ENCODE results near the gene SCLT1.

SCLT1 gene

DNA sequence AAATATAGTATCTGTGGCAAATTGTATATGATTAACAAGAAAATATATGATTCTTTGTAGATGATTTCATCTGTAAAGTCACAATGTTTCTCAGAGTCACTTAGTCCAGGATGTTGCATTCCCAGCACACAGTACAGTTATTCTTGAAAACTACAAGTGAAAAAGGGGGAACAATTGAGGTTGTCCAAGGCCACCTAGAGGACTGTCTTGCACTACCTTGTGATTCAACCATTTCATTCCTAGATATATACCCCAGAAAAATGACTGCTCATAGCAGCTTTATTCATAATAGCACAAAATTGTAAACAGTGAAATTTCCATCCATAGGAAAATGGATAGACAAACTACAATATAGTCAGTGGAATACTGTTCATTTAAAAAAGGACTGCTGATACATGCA, 18.6 kb upstream of the SCLT1 start:
- no peaks in the 10 kb centered on the region for H3K36me3 ChIP-seq (ENCODE audit: control insufficient read depth, insufficient read depth, low read length)
- no peak overlapping the region for H3K27ac ChIP-seq (ENCODE audit: insufficient read depth, low read depth, low read length, poor library complexity, severe bottlenecking)
- H3K4me1 ChIP-seq (ENCODE audit: control insufficient read depth, insufficient read depth, low read length) = peaks cover 7% of the 10 kb centered on the region
- H3K9me3 ChIP-seq (ENCODE audit: control insufficient read depth, low read length) = no peaks in the 10 kb centered on the region
- H3K27me3 ChIP-seq (ENCODE audit: control insufficient read depth, insufficient read depth, low read length, poor library complexity, severe bottlenecking) = no peaks in the 10 kb centered on the region
- no peak overlapping the region for H3K4me3 ChIP-seq (ENCODE audit: insufficient read depth, low read depth, low read length)

DNA sequence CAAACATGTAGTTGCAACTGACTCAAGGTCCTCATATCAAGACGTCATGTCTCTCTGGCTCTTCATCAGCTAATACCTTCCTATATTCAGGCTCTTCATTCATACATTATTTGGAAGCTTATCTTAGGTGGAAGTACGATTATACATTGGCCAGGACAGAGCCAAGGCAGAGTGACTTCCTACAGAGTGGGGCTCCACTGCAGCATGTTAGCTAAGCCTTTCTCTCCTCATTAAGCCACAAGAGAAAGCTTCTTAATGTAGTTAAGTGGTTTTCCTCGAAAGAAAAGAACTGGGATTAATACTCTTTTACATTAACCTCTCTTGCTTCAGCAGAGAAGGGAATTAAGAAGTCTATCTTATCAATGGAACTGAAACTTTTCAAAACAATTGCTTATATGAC, 17.6 kb upstream of the SCLT1 start:
- no peaks in the 10 kb centered on the region for H3K36me3 ChIP-seq (ENCODE audit: control insufficient read depth, insufficient read depth, low read length)
- H3K27ac ChIP-seq (ENCODE audit: insufficient read depth, low read depth, low read length, poor library complexity, severe bottlenecking) = no peak overlapping the region
- peaks cover 7% of the 10 kb centered on the region for H3K4me1 ChIP-seq (ENCODE audit: control insufficient read depth, insufficient read depth, low read length)
- no peaks in the 10 kb centered on the region for H3K27me3 ChIP-seq (ENCODE audit: control insufficient read depth, insufficient read depth, low read length, poor library complexity, severe bottlenecking)
- 83 to 84% methylated on average over 2 of the region's 3 CpGs for WGBS, 2 experiments
- no peaks in the 10 kb centered on the region for H3K9me3 ChIP-seq (ENCODE audit: control insufficient read depth, low read length)
- H3K4me3 ChIP-seq (ENCODE audit: insufficient read depth, low read depth, low read length) = no peak overlapping the region

DNA sequence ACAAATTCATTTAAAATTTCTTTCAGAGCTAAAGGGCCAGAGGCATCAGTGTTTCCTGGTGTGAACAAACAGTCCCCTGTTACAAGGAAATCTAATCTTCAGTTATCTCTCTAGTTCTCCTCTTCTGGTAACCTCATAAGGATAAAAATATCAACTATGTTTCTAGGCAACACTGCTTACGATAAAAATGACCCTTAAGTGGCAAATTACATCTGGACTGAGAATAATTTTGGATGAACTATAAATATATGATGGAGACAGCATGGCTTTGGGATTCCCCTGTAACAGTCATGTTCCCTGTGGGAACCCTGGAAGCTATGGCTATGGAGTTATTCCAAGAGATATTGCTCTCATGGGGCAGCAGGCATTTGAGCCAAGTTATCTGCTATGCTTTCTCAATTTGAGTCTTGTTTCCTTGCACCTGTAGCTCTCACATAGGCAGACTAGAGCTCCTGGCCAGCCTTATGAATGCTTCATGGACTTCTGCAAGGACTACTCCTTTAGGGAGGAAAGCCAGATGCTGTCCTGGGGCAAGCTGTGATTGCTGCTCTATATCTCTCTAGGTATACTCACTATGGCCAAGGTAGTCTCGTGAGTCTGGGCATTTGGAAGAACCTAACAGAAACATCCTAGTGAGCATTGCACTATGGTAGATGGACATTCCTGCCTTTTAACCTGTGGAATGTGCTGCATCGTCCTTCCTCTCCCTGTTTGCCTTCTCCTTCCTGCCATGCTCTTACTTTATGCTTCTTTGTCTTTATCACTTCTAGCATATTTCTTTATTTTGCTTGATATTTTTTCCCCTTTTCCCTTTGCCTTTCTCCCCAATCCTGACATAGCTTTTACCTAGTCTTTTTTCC, 16.9 kb upstream of the SCLT1 start:
- H3K4me3 ChIP-seq (ENCODE audit: insufficient read depth, low read depth, low read length) = no peak overlapping the region
- no peaks in the 10 kb centered on the region for H3K27me3 ChIP-seq (ENCODE audit: control insufficient read depth, insufficient read depth, low read length, poor library complexity, severe bottlenecking)
- H3K4me1 ChIP-seq (ENCODE audit: control insufficient read depth, insufficient read depth, low read length) = peaks cover 7% of the 10 kb centered on the region
- 85 to 87% methylated on average over 3 of the region's 3 CpGs for WGBS, 2 experiments
- no peaks in the 10 kb centered on the region for H3K36me3 ChIP-seq (ENCODE audit: control insufficient read depth, insufficient read depth, low read length)
- H3K9me3 ChIP-seq (ENCODE audit: control insufficient read depth, low read length) = no peaks in the 10 kb centered on the region
- H3K27ac ChIP-seq (ENCODE audit: insufficient read depth, low read depth, low read length, poor library complexity, severe bottlenecking) = no peak overlapping the region

DNA sequence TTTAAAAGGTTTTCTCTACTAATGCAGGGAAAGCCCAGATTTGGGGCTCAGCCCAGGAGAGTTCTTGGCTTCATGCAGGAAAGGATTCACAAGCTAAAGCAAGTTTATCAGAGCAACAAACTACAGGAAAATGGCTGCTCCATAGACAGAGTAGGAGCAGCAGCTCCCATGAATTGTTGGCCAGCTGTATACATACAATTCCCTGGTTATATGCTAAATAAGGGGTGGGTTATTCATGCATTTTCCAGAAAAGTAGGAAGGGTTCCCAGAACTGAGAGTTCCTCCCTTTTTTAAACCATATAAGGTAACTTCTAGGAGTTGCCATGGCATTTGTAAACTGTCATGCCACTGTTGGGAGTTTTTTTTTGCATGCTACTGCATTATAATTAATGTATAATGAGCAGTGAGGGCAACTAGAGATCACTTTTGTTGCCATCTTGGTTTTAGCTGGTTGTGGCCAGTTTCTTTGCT, 5.2 kb upstream of the SCLT1 start:
- H3K36me3 ChIP-seq (ENCODE audit: control insufficient read depth, insufficient read depth, low read length) = no peaks in the 10 kb centered on the region
- H3K27ac ChIP-seq (ENCODE audit: insufficient read depth, low read depth, low read length, poor library complexity, severe bottlenecking) = no peak overlapping the region
- H3K9me3 ChIP-seq (ENCODE audit: control insufficient read depth, low read length) = no peaks in the 10 kb centered on the region
- no peaks in the 10 kb centered on the region for H3K27me3 ChIP-seq (ENCODE audit: control insufficient read depth, insufficient read depth, low read length, poor library complexity, severe bottlenecking)
- H3K4me3 ChIP-seq (ENCODE audit: insufficient read depth, low read depth, low read length) = no peak overlapping the region
- H3K4me1 ChIP-seq (ENCODE audit: control insufficient read depth, insufficient read depth, low read length) = no peaks in the 10 kb centered on the region

DNA sequence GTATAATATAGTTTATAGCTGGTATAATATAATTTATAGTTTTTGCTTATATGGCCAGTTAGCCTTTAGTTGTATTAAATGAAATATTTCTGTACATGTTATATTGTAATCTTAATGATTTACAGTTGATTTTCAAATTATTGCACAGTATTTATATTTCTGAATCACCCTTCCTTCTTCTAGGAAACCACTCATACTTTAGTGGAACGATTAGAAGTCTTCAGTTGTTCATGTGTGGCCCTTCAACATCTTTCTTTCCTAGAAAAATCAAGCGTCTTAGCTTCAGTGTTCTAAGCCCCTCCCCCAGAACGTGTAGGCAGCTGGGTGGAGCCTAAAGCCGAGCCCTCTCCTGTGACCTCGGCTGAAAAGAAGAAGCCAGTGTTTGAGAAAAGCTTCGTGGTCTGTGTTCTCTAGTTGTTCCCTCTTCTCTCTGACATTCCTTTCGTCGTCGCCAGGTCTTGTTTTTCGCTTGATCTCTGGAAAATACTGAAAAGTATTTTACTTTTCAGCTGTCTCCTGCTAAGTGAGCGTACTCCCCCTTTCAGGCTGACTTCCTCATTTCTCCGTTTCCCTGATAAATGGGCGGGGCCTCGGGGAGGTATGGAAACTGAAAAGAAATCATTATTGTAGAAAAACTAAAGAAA, 2.6 kb upstream of the SCLT1 start, which contains the start of gene C4orf33:
Gene C4orf33, plus strand, starts transcription at position 342 of the 644 bp plus-strand sequence. CDS start 6,459 bp downstream, outside the sequence.
- H3K27ac ChIP-seq (ENCODE audit: insufficient read depth, low read depth, low read length, poor library complexity, severe bottlenecking) = peak within 1 kb of the TSS; percentile 11
- WGBS, 2 experiments = 8 to 9% methylated on average over 11 to 13 of the region's 14 CpGs
- no peaks in the 10 kb centered on the region for H3K27me3 ChIP-seq (ENCODE audit: control insufficient read depth, insufficient read depth, low read length, poor library complexity, severe bottlenecking)
- no peaks in the 10 kb centered on the region for H3K4me1 ChIP-seq (ENCODE audit: control insufficient read depth, insufficient read depth, low read length)
- peak within 1 kb of the TSS; percentile 46 for H3K4me3 ChIP-seq (ENCODE audit: insufficient read depth, low read depth, low read length)
- H3K9me3 ChIP-seq (ENCODE audit: control insufficient read depth, low read length) = no peaks in the 10 kb centered on the region
- H3K36me3 ChIP-seq (ENCODE audit: control insufficient read depth, insufficient read depth, low read length) = no peaks in the 10 kb centered on the region

DNA sequence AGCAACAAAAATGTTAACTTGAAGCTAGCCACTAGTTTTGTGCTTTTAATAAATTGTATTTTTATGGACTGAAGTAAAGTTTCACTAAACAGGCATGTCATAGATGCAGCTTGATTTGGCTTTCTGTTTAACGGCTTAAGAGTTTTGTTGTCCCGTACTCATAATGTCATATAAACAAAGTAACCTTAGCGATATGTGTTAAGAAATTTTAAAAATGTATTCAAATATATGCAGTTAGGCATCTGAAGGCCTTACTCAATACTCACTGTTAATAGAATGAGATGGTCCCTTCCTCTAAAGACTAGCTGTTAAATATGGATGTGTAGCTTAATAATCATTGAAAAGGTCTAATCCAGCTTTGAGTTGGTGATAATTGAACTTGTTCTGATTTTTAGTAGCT, 1.0 kb upstream of the SCLT1 start:
- no peak overlapping the region for H3K4me3 ChIP-seq (ENCODE audit: insufficient read depth, low read depth, low read length)
- no peak overlapping the region for H3K27ac ChIP-seq (ENCODE audit: insufficient read depth, low read depth, low read length, poor library complexity, severe bottlenecking)
- H3K27me3 ChIP-seq (ENCODE audit: control insufficient read depth, insufficient read depth, low read length, poor library complexity, severe bottlenecking) = no peaks in the 10 kb centered on the region
- no peaks in the 10 kb centered on the region for H3K9me3 ChIP-seq (ENCODE audit: control insufficient read depth, low read length)
- H3K36me3 ChIP-seq (ENCODE audit: control insufficient read depth, insufficient read depth, low read length) = no peaks in the 10 kb centered on the region
- no peaks in the 10 kb centered on the region for H3K4me1 ChIP-seq (ENCODE audit: control insufficient read depth, insufficient read depth, low read length)
- 90% methylated on average over 3 of the region's 3 CpGs; no CpG with 5 or more reads in 1 of the 2 experiments for WGBS, 2 experiments

DNA sequence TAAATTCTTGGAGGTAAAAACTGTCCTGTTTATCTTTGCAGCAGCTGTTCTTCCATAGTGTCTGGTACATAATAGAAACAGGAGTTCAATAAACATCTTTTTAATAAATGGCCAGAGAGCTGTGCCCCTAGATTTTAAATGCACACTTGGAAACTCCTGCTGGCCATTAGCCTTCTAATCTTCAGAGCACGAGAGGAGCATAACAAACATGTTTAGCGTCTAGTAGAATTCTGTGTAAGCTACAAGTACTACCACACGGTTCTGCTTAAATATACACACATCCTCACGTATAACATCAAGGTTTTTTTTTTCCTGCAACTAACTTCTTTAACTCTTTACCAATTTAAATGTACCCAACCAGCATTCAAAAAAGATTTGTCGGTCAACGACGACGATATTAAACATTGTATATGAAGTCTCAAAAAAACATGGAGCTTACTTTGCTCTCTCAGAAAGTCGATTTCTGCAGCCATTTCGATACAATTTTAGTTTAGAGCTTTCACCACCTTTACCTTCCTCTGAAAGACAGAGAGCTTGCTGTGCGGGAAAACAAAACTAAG, 628 bp downstream of the SCLT1 start:
- peak overlapping the region; percentile 82 for H3K27ac ChIP-seq (ENCODE audit: insufficient read depth, low read depth, low read length, poor library complexity, severe bottlenecking)
- H3K36me3 ChIP-seq (ENCODE audit: control insufficient read depth, insufficient read depth, low read length) = no peaks in the 10 kb centered on the region
- H3K9me3 ChIP-seq (ENCODE audit: control insufficient read depth, low read length) = no peaks in the 10 kb centered on the region
- no peaks in the 10 kb centered on the region for H3K4me1 ChIP-seq (ENCODE audit: control insufficient read depth, insufficient read depth, low read length)
- 1 to 3% methylated on average over 11 of the region's 11 CpGs for whole genome bisulfite sequencing, 2 experiments
- peak overlapping the region; percentile 60 for H3K4me3 ChIP-seq (ENCODE audit: insufficient read depth, low read depth, low read length)
- H3K27me3 ChIP-seq (ENCODE audit: control insufficient read depth, insufficient read depth, low read length, poor library complexity, severe bottlenecking) = no peaks in the 10 kb centered on the region

DNA sequence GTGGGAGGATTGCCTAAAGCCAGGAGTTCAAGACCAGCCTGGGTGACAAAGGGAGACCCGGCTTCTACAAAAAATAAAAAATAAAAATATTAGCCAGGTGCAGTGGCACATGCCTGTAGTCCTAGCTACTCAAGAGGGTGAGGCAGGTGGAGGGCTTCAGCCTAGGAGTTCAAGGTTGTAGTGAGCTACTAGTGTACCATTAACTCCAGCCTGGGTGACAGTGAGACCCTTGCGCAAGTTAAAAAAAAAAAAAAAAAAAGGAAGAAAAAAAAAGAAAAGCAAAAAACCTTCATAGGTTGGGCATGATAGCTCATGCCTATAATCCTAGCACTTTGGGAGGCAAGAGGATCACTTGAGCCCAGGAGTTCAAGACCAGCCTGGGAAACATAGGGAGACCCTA, 5.8 kb downstream of the SCLT1 start:
- H3K4me3 ChIP-seq (ENCODE audit: insufficient read depth, low read depth, low read length) = no peak overlapping the region
- no peak overlapping the region for H3K27ac ChIP-seq (ENCODE audit: insufficient read depth, low read depth, low read length, poor library complexity, severe bottlenecking)
- WGBS, 2 experiments = 83 to 92% methylated on average over 2 of the region's 2 CpGs
- H3K9me3 ChIP-seq (ENCODE audit: control insufficient read depth, low read length) = no peaks in the 10 kb centered on the region
- peaks cover 6% of the 10 kb centered on the region for H3K36me3 ChIP-seq (ENCODE audit: control insufficient read depth, insufficient read depth, low read length)
- H3K27me3 ChIP-seq (ENCODE audit: control insufficient read depth, insufficient read depth, low read length, poor library complexity, severe bottlenecking) = no peaks in the 10 kb centered on the region
- no peaks in the 10 kb centered on the region for H3K4me1 ChIP-seq (ENCODE audit: control insufficient read depth, insufficient read depth, low read length)

DNA sequence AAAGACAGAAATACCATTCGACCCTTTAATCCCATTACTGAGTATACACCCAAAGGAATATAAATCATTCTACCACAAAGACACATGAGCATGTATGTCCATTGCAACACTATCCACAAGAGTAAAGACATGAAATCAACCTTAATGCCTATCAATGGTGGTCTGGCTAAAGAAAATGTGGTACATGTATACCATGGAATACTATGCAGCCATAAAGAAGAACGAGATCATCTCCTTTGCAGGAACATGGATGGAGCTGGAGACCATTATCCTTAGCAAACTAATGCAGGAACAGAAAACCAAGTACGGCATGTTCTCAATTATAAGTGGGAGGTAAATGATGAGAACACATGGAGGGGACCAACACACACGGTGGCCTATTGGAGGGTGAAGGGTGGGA, 7.9 kb downstream of the SCLT1 start:
- no peak overlapping the region for H3K4me3 ChIP-seq (ENCODE audit: insufficient read depth, low read depth, low read length)
- H3K9me3 ChIP-seq (ENCODE audit: control insufficient read depth, low read length) = no peaks in the 10 kb centered on the region
- H3K27me3 ChIP-seq (ENCODE audit: control insufficient read depth, insufficient read depth, low read length, poor library complexity, severe bottlenecking) = no peaks in the 10 kb centered on the region
- whole genome bisulfite sequencing, 2 experiments = 88 to 90% methylated on average over 4 of the region's 4 CpGs
- peaks cover 9% of the 10 kb centered on the region for H3K36me3 ChIP-seq (ENCODE audit: control insufficient read depth, insufficient read depth, low read length)
- H3K27ac ChIP-seq (ENCODE audit: insufficient read depth, low read depth, low read length, poor library complexity, severe bottlenecking) = no peak overlapping the region
- H3K4me1 ChIP-seq (ENCODE audit: control insufficient read depth, insufficient read depth, low read length) = no peaks in the 10 kb centered on the region

DNA sequence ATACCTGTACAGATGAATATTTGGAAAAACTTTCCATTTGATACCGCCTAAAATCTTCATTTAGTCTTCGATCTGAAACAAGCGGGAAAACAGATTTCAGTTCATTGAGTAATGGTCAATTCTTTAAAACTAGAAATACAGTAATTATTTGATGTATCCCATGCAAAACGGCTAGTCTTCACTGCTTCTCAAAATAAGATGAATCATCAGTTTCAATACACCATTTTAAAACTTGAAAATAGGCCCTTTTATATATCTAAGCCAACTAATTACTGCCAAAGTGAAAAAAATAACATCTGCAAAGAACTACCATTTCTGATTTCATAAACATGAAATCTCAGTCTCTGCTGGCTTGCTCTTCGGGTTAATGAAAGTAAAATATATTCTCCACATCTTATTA, 11.0 kb downstream of the SCLT1 start:
- WGBS, 2 experiments = 95 to 98% methylated on average over 4 to 5 of the region's 5 CpGs
- Histone ChIP-seq H3K4me1 (ENCODE audit: control insufficient read depth, insufficient read depth, low read length) (no peaks in the 10 kb centered on the region), H3K36me3 (ENCODE audit: control insufficient read depth, insufficient read depth, low read length) (peaks cover 9% of the 10 kb centered on the region), H3K9me3 (ENCODE audit: control insufficient read depth, low read length) (no peaks in the 10 kb centered on the region), H3K27me3 (ENCODE audit: control insufficient read depth, insufficient read depth, low read length, poor library complexity, severe bottlenecking) (no peaks in the 10 kb centered on the region), H3K4me3 (ENCODE audit: insufficient read depth, low read depth, low read length) (no peak overlapping the region), H3K27ac (ENCODE audit: insufficient read depth, low read depth, low read length, poor library complexity, severe bottlenecking) (no peak overlapping the region)
